IPS DF 6.9 (cell line): Measurements from ENCODE around the gene PCP2.
A peak's percentile ranks its signal among the peaks of the same experiment; 100 is the strongest.

Experiments used
- DNase-seq: peaks from one replicate; pipeline ENCODE4 v3.0.0-alpha.2; 2013; ENCODE audit warnings: low read depth, low spot score
- H3K27ac ChIP-seq: one replicate; pipeline ENCODE4 v1.5.1; 2013; ENCODE audit warnings: low read length, control low read depth
- H3K27me3 ChIP-seq: 2 replicates; pipeline ENCODE4 v1.6.1; 2013; ENCODE audit warnings: mild to moderate bottlenecking, low read length; ENCODE audit not compliant: control insufficient read depth, insufficient read depth
- H3K36me3 ChIP-seq: 2 replicates; pipeline ENCODE4 v1.6.1; 2013; ENCODE audit warnings: low read length; ENCODE audit not compliant: control insufficient read depth, insufficient read depth
- H3K4me1 ChIP-seq: 2 replicates; pipeline ENCODE4 v1.6.1; 2013; ENCODE audit warnings: low read length; ENCODE audit not compliant: control insufficient read depth, insufficient read depth
- H3K4me3 ChIP-seq: 2 replicates; pipeline ENCODE4 v1.5.1; 2013; ENCODE audit warnings: mild to moderate bottlenecking, low read length
- H3K9me3 ChIP-seq: 2 replicates; pipeline ENCODE4 v1.6.1; 2013; ENCODE audit warnings: low read length, inconsistent platforms; ENCODE audit not compliant: control insufficient read depth, insufficient read depth
- WGBS: extraction: QIAGEN DNeasy Blood & Tissue Kit; methylation state at CpG from one replicate; pipeline ENCODE4 v1.1.7; 2013; ENCODE audit warnings: mixed read lengths, missing lambda C conversion rate; ENCODE audit not compliant: insufficient read length, insufficient coverage; 5-methylcytosine and 5-hydroxymethylcytosine counted together

Gene PCP2

GRCh38 chr19:7674010-7675005 is 40.8 kb upstream of the PCP2 start:
- Histone ChIP-seq H3K4me3 (no peak overlapping the region), H3K9me3 (no peaks in the 10 kb centered on the region), H3K4me1 (0 out of 2 replicates have a peak, but pooled peaks cover 4% of the 10 kb centered on the region), H3K27me3 (no peaks in the 10 kb centered on the region; the same call in 1 of the 2 replicates), H3K27ac (no peak overlapping the region), H3K36me3 (no peaks in the 10 kb centered on the region)
- DNase-seq: no peak
- 100% methylated on average over 2 of the region's 21 CpGs for WGBS

GRCh38 chr19:7672522-7672921 is 39.0 kb upstream of the PCP2 start:
- no CpG with 5 or more reads among the region's 9 CpGs for WGBS
- Histone ChIP-seq H3K36me3 (no peaks in the 10 kb centered on the region), H3K27ac (no peak overlapping the region), H3K4me3 (no peak overlapping the region), H3K4me1 (0 out of 2 replicates have a peak, but pooled peaks cover 4% of the 10 kb centered on the region), H3K27me3 (no peaks in the 10 kb centered on the region; the same call in 1 of the 2 replicates), H3K9me3 (no peaks in the 10 kb centered on the region)
- DNase-seq: no peak

- Histone ChIP-seq H3K4me1 (0 out of 2 replicates have a peak, but pooled peaks cover 4% of the 10 kb centered on the region), H3K4me3 (peak overlapping the region; percentile 70), H3K27me3 (no peaks in the 10 kb centered on the region; the same call in 1 of the 2 replicates), H3K9me3 (no peaks in the 10 kb centered on the region), H3K27ac (no peak overlapping the region), H3K36me3 (no peaks in the 10 kb centered on the region)
- no peak for DNase-seq
- no CpG with 5 or more reads among the region's 9 CpGs for WGBS
Measured at GRCh38 chr19:7670790-7671189, 37.3 kb upstream of the PCP2 start.

GRCh38 chr19:7670150-7670783 is 36.7 kb upstream of the PCP2 start:
- Histone ChIP-seq H3K27me3 (no peaks in the 10 kb centered on the region; the same call in 1 of the 2 replicates), H3K36me3 (no peaks in the 10 kb centered on the region), H3K4me3 (peak overlapping the region; percentile 70), H3K27ac (no peak overlapping the region), H3K9me3 (no peaks in the 10 kb centered on the region), H3K4me1 (0 out of 2 replicates have a peak, but pooled peaks cover 4% of the 10 kb centered on the region)
- WGBS: no CpG with 5 or more reads among the region's 43 CpGs
- no peak for DNase-seq

- no peak for DNase-seq
- 100% methylated on average over 1 of the region's 9 CpGs for WGBS
Measured at GRCh38 chr19:7669641-7670040, 36.1 kb upstream of the PCP2 start.

GRCh38 chr19:7668842-7669241 is 35.3 kb upstream of the PCP2 start, which contains the start of gene RETN:
Gene RETN (plus strand): TSS chr19:7669049. CDS start chr19:7669327, 278 bp downstream.
- DNase-seq: no peak

More at GRCh38 chr19:7669641-7670040, 36.1 kb upstream of the PCP2 start:
- Histone ChIP-seq H3K27me3 (no peaks in the 10 kb centered on the region; the same call in 1 of the 2 replicates), H3K36me3 (no peaks in the 10 kb centered on the region), H3K4me3 (peak overlapping the region; percentile 70; the same call in 1 of the 2 replicates), H3K27ac (no peak overlapping the region), H3K4me1 (0 out of 2 replicates have a peak, but pooled peaks cover 4% of the 10 kb centered on the region), H3K9me3 (no peaks in the 10 kb centered on the region)

GRCh38 chr19:7665076-7665475 is 31.6 kb upstream of the PCP2 start:
- Histone ChIP-seq H3K4me3 (no peak overlapping the region), H3K4me1 (0 out of 2 replicates have a peak, but pooled peaks cover under 1% of the 10 kb centered on the region), H3K27ac (no peak overlapping the region), H3K9me3 (no peaks in the 10 kb centered on the region), H3K36me3 (no peaks in the 10 kb centered on the region), H3K27me3 (no peaks in the 10 kb centered on the region; the same call in 1 of the 2 replicates)
- WGBS: no CpG with 5 or more reads among the region's 4 CpGs
- DNase-seq: no peak

More at GRCh38 chr19:7668842-7669241, 35.3 kb upstream of the PCP2 start, which contains the start of gene RETN:
- Histone ChIP-seq H3K4me1 (0 out of 2 replicates have a peak, but pooled peaks cover 4% of the 10 kb centered on the region), H3K27ac (no peak within 1 kb of the TSS), H3K9me3 (no peaks in the 10 kb centered on the region), H3K36me3 (no peaks in the 10 kb centered on the region), H3K27me3 (no peaks in the 10 kb centered on the region; the same call in 1 of the 2 replicates), H3K4me3 (peak within 1 kb of the TSS; percentile 70; the same call in 1 of the 2 replicates)
- WGBS: no CpG with 5 or more reads among the region's 9 CpGs

- H3K4me1 ChIP-seq: no peaks in the 10 kb centered on the region
- no peaks in the 10 kb centered on the region; the same call in 1 of the 2 replicates for H3K27me3 ChIP-seq
- no peak overlapping the region for H3K27ac ChIP-seq
- no CpG with 5 or more reads among the region's 7 CpGs for WGBS
- no peak overlapping the region for H3K4me3 ChIP-seq
- H3K36me3 ChIP-seq: no peaks in the 10 kb centered on the region
- no peaks in the 10 kb centered on the region for H3K9me3 ChIP-seq
- DNase-seq: no peak
Measured at GRCh38 chr19:7663706-7664105, 30.2 kb upstream of the PCP2 start.

GRCh38 chr19:7662657-7663056 is 29.1 kb upstream of the PCP2 start:
- Histone ChIP-seq H3K4me3 (no peak overlapping the region), H3K9me3 (no peaks in the 10 kb centered on the region), H3K36me3 (no peaks in the 10 kb centered on the region), H3K27ac (no peak overlapping the region), H3K27me3 (no peaks in the 10 kb centered on the region), H3K4me1 (no peaks in the 10 kb centered on the region)
- no CpG with 5 or more reads among the region's 14 CpGs for WGBS
- DNase-seq: no peak
